HEK293T (cell line): ENCODE data around the gene ESRRG.
A peak's percentile ranks its signal among the peaks of the same experiment; 100 is the strongest.

ENCODE experiments used
- CTCF ChIA-PET: fragments of 350-600 bp; formaldehyde crosslinking; extraction: SDS; loops from one replicate; lab custom pipeline; 2021; ENCODE audit warnings: antibody characterized with exemption, inconsistent platforms; lab: Yijun Ruan, JAX
- POLR2A ChIA-PET: fragments of 350-600 bp; formaldehyde crosslinking; extraction: SDS; loops from one replicate; lab custom pipeline; 2020; ENCODE audit warnings: antibody characterized with exemption, inconsistent platforms; lab: Yijun Ruan, JAX
- DNase-seq: peaks from one replicate; pipeline ENCODE4 v3.0.0; 2012; ENCODE audit warnings: mixed read lengths; ENCODE audit errors: extremely low spot score
- ARNT ChIP-seq: fragments of 450-650 bp; IDR thresholded peaks from 2 replicates; pipeline ENCODE4 v1.6.1; 2017; ENCODE audit warnings: mild to moderate bottlenecking
- BHLHE40 ChIP-seq: fragments of 450-650 bp; IDR thresholded peaks from 2 replicates; pipeline ENCODE4 v1.6.1; 2016; ENCODE audit warnings: mild to moderate bottlenecking, moderate library complexity, borderline replicate concordance
- CTBP1 ChIP-seq: fragments of 450-650 bp; IDR thresholded peaks from 2 replicates; pipeline ENCODE4 v1.6.1; 2016; ENCODE audit warnings: borderline replicate concordance
- ELF4 ChIP-seq: fragments of 450-650 bp; IDR thresholded peaks from 2 replicates; pipeline ENCODE4 v1.6.1; 2017; ENCODE audit warnings: antibody characterized with exemption
- FOXA1 ChIP-seq: fragments of 450-650 bp; IDR thresholded peaks from 2 replicates; pipeline ENCODE4 v1.6.1; 2016; ENCODE audit warnings: mild to moderate bottlenecking
- FOXK2 ChIP-seq: fragments of 450-650 bp; IDR thresholded peaks from 2 replicates; pipeline ENCODE4 v1.6.1; 2016; ENCODE audit warnings: mild to moderate bottlenecking
- FOXM1 ChIP-seq: fragments of 450-650 bp; IDR thresholded peaks from 2 replicates; pipeline ENCODE4 v1.6.1; 2017; ENCODE audit warnings: mild to moderate bottlenecking, borderline replicate concordance
- HDGF ChIP-seq: fragments of 450-650 bp; IDR thresholded peaks from 2 replicates; pipeline ENCODE4 v1.6.1; 2017; ENCODE audit warnings: antibody characterized with exemption, borderline replicate concordance
- L3MBTL2 ChIP-seq: fragments of 450-650 bp; conservative IDR thresholded peaks from 2 replicates; pipeline ENCODE4 v1.6.1; 2016; ENCODE audit warnings: mild to moderate bottlenecking
- LEF1 ChIP-seq: fragments of 450-650 bp; IDR thresholded peaks from 2 replicates; pipeline ENCODE4 v1.6.1; 2017; ENCODE audit warnings: mild to moderate bottlenecking, borderline replicate concordance
- NFRKB ChIP-seq: fragments of 450-650 bp; IDR thresholded peaks from 2 replicates; pipeline ENCODE4 v1.6.1; 2016; ENCODE audit warnings: mild to moderate bottlenecking, moderate library complexity
- PKNOX1 ChIP-seq: fragments of 450-650 bp; IDR thresholded peaks from 2 replicates; pipeline ENCODE4 v1.6.1; 2016
- SP1 ChIP-seq: fragments of 450-650 bp; IDR thresholded peaks from 2 replicates; pipeline ENCODE4 v1.6.1; 2017
- SUZ12 ChIP-seq: fragments of 450-650 bp; IDR thresholded peaks from 2 replicates; pipeline ENCODE4 v1.6.1; 2016; ENCODE audit warnings: mild to moderate bottlenecking
- TARDBP ChIP-seq: fragments of 450-650 bp; IDR thresholded peaks from 2 replicates; pipeline ENCODE4 v1.6.1; 2016
- ZNF384 ChIP-seq: fragments of 450-650 bp; IDR thresholded peaks from 2 replicates; pipeline ENCODE4 v1.6.1; 2016

ESRRG gene

GRCh38 chr1:216640100-216640499 is 83.1 kb downstream of the ESRRG start:
- CTCF ChIA-PET = no interaction called here
- no peak for DNase-seq
- POLR2A ChIA-PET = no interaction called here
- TF ChIP-seq NFRKB (no peak), TARDBP (no peak), HDGF (no peak), CTBP1 (no peak)

- CTCF ChIA-PET = no interaction called here
- no peak for DNase-seq
These were observed 90.2 kb downstream of the ESRRG start for GRCh38 chr1:216632980-216633379.

GRCh38 chr1:216630532-216630931 is 92.7 kb downstream of the ESRRG start:
- CTCF ChIA-PET = no interaction called here
- no peak for TF ChIP-seq SUZ12
- TF ChIP-seq BHLHE40 = no peak
- no peak for TF ChIP-seq ELF4
- TF ChIP-seq FOXM1 = no peak
- no peak for TF ChIP-seq SP1
- no peak for TF ChIP-seq FOXK2
- POLR2A ChIA-PET = no interaction called here
- no peak for DNase-seq

More at GRCh38 chr1:216632980-216633379, 90.2 kb downstream of the ESRRG start:
- peak; percentile 75 for TF ChIP-seq PKNOX1
- no peak for TF ChIP-seq ZNF384
- POLR2A ChIA-PET = no interaction called here

GRCh38 chr1:216627252-216627651 is 96.0 kb downstream of the ESRRG start:
- ChIA-PET POLR2A (no interaction called here), CTCF (no interaction called here)
- no peak for TF ChIP-seq ARNT
- no peak for TF ChIP-seq CTBP1
- TF ChIP-seq TARDBP = no peak
- TF ChIP-seq ELF4 = no peak
- no peak for TF ChIP-seq NFRKB
- TF ChIP-seq PKNOX1 = no peak
- no peak for TF ChIP-seq FOXK2
- no peak for TF ChIP-seq FOXA1
- TF ChIP-seq SUZ12 = no peak
- TF ChIP-seq HDGF = no peak
- no peak for TF ChIP-seq BHLHE40
- TF ChIP-seq L3MBTL2 = no peak
- no peak for TF ChIP-seq SP1
- no peak for TF ChIP-seq LEF1
- TF ChIP-seq FOXM1 = no peak
- no peak for TF ChIP-seq ZNF384
- no peak for DNase-seq

- ChIA-PET CTCF (no interaction called here), POLR2A (no interaction called here)
- DNase-seq = no peak
- no peak for TF ChIP-seq BHLHE40
- TF ChIP-seq ARNT = no peak
- no peak for TF ChIP-seq SUZ12
- TF ChIP-seq TARDBP = no peak
- TF ChIP-seq FOXK2 = no peak
These were observed 96.7 kb downstream of the ESRRG start for GRCh38 chr1:216626394-216627067.

GRCh38 chr1:216621536-216621935 is 101.7 kb downstream of the ESRRG start:
- no peak for TF ChIP-seq TARDBP
- no peak for TF ChIP-seq FOXA1
- no peak for TF ChIP-seq ELF4
- no peak for TF ChIP-seq SP1
- no peak for TF ChIP-seq FOXK2
- TF ChIP-seq HDGF = no peak
- no peak for TF ChIP-seq ARNT
- ChIA-PET POLR2A (no interaction called here), CTCF (no interaction called here)
- DNase-seq = no peak

GRCh38 chr1:216617081-216617875 is 106.0 kb downstream of the ESRRG start:
- DNase-seq = no peak
- TF ChIP-seq ELF4 = no peak
- TF ChIP-seq CTBP1 = no peak
- no peak for TF ChIP-seq NFRKB
- TF ChIP-seq FOXA1 = no peak
- no peak for TF ChIP-seq LEF1
- TF ChIP-seq L3MBTL2 = no peak
- CTCF ChIA-PET = no interaction called here
- POLR2A ChIA-PET = no interaction called here

- POLR2A ChIA-PET = no interaction called here
- DNase-seq = no peak
These were observed 106.8 kb downstream of the ESRRG start for GRCh38 chr1:216616425-216616824.

More at GRCh38 chr1:216616425-216616824, 106.8 kb downstream of the ESRRG start:
- CTCF ChIA-PET = no interaction called here
- TF ChIP-seq ZNF384 (no peak), PKNOX1 (no peak), HDGF (no peak), NFRKB (no peak), FOXA1 (no peak), CTBP1 (no peak), L3MBTL2 (no peak), BHLHE40 (no peak), FOXK2 (no peak), ELF4 (no peak), SUZ12 (no peak)
